GM21786 (cell line): ENCODE data around the gene MTMR11.
"Not testable (repeated sequence)": the region's sequence is repeated elsewhere in the genome, so short reads cannot be mapped to it uniquely, and the experiment has no call there.

Experiments used
- ATAC-seq: cut with Tn5 transposase; IDR thresholded peaks from one replicate; pipeline ENCODE4 v1.9.1; 2021; ENCODE audit not compliant: unreplicated experiment

MTMR11 gene

DNA sequence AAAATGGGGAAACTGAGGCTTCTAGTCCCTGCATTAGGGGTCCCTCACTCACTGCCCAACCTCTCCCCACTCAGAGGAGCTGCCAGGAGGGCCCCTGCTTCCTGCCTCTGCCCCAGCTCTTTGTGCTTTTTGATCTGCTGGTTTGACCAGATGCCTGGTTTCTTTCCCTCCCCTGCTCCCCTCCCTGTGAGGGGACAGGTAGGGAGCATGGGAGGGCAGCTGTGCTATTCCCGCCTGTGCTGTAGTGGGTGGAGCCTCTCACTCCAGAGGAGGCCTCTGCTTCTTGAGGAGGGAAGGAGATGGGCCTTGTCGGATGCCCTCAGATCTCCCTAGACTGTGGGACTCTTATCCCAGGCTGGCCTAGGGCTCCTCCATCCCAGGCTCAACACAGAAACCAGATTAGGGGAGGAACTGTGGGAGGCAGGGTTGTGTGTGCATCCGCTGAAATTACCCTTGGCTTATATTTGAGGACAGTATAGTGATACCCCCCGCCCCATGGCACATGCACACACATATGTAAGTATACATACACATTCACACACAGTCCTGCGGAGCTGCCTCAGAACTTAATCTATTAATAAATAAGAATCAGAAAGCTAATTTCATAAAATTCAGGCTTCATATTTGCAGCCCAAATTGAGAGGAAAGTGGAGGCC, 32.7 kb downstream of the MTMR11 start:
- ATAC-seq: no peak

DNA sequence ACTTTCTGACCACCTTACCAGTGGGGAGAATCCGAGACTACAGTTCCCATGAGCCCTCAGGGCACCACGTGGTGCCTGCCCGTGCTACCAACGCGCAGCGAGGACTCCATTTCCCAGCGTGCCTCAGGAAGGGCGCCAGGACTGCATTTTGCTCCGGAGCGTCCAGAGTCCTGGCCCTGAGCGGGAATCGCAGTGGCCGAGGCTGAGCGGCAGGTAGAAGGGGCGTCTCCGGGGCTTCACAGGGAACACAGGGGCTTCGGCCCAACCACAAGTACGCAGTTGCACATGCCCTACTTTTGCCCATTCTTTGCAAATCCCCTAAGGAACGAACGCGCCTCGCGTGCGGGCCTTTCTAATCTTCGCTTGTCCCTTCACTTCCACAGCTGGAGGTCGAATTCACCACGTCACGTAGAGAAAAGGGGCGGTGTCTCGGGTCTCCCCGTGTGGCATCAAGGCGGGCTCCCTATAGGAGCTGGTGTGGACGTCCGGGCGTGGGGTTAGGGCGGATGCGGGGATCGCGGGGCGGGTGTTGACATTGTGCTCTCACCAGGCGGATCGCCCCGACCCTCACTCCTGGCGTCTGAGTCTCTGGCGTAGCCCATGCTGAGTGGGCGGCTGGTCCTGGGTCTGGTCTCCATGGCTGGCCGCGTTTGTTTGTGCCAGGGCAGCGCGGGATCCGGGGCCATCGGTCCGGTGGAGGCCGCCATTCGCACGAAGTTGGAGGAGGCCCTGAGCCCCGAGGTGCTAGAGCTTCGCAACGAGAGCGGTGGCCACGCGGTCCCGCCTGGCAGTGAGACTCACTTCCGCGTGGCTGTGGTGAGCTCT, 37.0 kb downstream of the MTMR11 start, which contains the start of gene BOLA1:
Gene BOLA1, plus strand, starts transcription at position 109 of the 825 bp plus-strand sequence. Its CDS starts 492 bp downstream, at position 601.
- ATAC-seq: peak; percentile 95

DNA sequence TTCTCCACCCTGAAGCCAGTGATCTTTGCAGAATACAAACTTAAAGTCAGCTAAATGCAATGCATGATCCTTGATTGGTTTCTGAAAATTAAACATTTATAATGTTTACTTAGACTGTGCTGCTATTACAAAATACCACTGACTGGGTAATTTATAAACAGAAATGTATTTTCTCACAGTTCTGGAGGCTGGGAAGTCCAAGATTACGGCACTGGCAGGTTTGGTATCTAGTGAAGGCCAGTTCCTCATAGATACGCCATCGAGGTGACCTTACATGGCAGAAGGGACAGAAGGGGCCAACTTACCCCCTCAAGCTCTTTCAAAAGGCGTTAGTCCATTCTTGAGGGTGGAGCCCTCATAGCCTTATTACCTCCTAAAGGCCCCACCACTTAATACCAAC, 40.1 kb downstream of the MTMR11 start:
- ATAC-seq: no peak

DNA sequence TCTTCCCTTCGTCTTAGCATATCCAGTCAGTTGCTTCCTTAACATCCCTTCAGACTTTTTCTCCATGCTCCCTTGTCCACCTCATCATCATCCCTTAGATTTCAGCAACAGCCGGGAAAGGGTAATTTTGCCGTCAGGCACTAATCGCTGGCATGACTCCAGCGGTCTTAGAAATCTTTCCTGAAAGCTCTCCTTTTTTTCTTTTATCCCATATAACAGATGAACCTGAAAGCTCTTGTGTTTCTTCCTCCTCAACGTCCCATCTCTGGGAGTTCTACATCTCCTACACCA, 47.7 kb downstream of the MTMR11 start:
- no peak for ATAC-seq

DNA sequence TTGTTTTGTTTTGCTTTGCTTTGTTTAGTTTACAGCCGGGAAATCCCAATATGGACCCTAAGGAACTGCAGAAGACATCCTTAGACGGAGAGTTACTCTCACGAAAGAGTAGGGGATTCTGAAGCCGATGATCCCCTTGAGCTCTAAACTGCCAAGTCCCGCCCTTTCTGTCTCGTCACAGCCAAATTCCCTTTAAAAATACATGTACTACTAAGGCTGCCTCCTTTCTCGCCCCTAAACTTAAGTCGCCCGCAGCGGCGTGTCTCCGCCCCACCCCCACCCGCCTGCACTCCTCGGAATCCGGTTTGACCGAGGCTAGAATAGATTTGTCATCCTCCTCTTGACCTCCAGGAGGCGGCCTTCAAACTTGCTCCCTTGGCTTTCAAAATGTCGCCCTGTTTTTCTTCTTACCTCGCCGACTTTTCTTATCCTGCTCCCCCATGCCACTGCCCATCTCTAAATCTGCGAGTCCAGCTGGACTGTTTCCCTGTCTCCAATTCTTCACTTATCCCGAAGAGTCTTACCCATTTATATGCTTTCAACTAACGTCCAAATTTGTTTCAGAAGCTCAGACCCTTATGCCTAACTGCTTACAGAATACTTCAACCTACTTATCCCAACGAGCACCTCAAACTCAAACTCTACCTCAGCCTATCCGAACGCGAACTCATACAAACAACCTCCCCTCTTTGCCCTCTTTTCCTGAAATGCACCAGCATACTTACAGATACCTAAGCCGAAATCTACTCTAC, 48.3 kb downstream of the MTMR11 start:
- peak; percentile 14 for ATAC-seq

DNA sequence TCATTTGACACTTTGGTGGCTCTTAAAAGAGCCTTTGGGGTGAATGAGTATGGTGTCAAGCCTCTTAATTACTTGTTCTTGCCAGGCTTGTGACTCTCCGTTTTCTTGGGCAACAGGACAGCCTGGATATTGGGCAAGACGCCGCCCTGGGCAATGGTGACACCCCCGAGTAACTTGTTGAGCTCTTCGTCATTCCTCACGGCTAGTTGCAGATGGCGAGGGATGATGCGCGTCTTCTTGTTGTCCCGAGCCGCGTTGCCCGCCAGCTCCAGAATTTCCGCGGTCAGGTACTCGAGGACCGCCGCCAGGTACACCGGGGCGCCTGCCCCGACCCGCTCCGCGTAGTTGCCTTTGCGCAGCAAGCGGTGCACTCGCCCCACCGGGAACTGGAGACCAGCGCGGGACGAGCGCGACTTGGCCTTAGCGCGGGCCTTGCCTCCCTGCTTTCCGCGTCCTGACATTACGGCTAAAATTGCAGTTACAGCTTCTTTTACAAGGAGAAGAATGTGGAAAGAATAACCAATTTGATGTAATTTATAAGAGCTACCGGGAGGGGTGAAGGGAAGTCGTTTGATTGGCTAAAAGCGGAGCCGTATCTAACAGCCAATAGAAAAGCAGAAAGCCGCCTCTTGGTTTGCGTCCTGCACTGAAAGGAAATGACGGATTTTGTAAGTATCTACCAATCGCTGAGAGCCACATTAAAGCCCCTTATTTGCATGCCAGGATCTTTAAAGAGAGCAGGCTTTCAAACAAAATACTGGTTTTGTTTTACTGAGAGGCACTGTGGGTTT, 49.0 kb downstream of the MTMR11 start:
- peak; percentile 45 for ATAC-seq

DNA sequence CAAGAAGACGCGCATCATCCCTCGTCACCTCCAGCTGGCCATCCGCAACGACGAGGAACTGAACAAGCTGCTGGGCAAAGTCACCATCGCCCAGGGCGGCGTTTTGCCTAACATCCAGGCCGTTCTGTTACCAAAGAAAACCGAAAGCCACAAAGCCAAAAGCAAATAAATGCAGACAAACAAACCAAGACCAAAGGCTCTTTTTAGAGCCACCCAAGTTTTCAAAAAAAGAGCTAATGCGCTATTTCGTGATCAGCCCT, 49.6 kb downstream of the MTMR11 start:
- ATAC-seq: not testable (repeated sequence)

DNA sequence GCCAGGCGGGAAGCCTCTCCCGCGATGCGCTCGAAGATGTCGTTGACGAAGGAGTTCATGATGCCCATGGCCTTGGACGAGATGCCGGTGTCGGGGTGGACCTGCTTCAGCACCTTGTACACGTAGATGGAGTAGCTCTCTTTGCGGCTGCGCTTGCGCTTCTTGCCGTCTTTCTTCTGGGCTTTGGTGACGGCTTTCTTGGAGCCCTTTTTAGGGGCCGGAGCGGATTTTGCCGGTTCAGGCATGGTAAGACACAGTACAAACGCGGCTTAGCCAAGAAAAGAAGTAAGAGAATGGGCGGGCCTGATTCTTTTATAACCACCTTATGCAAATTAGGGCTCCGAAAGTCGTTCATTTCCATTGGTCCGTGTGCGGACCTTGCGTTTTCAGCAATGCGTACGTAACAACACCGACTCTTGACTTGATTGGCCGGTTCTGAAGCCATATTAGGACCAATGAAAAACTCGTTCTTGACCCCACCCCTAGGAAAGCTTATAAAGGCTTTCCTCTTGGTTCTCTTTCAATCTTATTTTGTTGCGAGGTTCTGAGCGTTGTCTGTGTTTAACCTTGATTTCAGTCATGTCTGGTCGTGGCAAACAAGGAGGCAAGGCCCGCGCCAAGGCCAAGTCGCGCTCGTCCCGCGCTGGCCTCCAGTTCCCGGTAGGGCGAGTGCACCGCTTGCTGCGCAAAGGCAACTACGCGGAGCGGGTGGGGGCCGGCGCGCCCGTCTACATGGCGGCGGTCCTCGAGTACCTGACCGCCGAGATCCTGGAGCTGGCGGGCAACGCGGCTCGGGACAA, 50.1 kb downstream of the MTMR11 start:
- ATAC-seq: peak; percentile 55

DNA sequence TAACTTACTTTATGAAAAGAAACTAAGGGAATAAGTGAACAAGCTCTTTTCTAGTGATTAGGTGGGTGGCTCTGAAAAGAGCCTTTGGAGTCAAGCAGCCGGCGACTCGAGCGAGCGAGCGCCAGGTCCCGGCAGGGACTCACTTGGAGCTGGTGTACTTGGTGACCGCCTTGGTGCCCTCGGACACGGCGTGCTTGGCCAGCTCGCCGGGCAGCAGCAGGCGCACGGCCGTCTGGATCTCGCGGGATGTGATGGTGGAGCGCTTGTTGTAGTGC, 50.6 kb downstream of the MTMR11 start:
- ATAC-seq: not testable (repeated sequence)

DNA sequence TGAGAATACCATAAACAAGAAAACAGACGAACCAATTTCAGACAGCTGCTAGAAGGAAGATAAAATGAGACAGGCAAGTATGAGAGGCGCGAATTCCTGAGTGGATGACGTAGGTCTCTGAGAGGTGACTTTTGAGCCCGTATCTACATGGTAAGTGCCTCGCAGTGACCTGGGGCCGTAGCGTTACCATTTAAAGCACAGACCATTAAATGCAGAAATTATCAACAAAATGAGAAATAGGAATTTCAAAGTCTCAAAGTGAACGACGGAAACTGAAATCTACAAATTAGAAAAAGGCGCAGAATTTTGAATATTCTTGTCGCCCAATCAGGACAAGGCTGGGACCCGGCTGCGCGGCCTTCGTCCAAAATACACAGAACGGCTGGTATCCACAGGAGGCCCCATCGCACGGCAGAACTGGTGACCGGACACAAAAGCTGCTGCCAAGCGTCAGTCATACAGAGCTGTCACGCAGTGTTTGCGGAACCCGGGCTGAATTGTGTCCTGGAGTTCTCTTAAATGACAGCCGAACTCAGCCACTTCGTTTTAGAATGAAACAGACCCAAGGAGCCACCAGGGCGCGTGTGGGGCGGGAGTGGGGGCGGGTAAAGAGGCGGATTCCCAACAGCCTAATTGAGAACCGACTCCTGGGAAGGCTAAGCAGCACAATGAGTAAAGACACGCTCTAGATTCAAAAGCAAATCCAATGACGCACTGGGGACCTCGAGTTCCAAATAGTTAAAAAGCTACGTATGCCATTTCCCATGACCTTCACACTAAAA, 51.1 kb downstream of the MTMR11 start:
- ATAC-seq: no peak

DNA sequence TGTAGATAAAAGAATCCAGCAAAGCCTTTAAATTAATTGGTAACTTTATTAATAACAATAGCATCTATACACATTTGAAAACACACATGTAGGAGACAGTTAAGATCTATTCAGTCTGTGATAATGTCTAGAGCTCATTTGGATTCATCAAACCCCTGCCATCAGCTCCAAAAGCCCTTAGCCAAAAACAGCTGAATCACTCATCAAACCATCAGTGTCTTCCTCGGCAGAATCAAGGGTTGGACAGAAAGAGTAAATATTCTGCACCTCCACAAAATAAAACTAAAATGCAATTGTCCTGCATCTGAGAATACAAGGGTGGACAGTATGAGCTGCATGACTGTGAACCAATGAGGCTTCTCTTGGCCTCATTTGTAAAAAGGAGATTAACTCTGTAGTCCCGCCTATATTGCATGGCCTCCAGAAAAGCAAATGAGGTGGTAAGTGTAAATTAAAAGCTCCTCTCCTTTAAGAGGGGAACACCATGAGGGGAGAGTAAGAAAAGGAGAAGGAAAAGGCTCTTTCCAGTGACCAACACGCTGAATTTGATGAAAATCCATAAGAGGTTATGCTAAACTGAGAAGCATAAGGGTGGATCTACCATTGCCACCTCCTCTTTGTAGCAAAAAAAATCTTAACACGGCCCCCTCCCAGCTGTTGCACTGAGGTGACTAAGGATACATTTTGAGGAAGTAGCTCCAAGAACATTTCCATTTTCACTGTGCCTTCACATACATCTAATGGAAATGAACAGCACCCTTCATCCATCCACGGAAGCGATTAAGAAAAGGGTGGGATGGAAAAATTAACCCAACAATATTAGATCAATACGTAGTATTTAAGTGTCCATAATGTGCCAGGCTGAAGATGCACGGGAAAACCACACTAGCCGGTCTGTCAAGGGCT, 52.0 kb downstream of the MTMR11 start:
- no peak for ATAC-seq

DNA sequence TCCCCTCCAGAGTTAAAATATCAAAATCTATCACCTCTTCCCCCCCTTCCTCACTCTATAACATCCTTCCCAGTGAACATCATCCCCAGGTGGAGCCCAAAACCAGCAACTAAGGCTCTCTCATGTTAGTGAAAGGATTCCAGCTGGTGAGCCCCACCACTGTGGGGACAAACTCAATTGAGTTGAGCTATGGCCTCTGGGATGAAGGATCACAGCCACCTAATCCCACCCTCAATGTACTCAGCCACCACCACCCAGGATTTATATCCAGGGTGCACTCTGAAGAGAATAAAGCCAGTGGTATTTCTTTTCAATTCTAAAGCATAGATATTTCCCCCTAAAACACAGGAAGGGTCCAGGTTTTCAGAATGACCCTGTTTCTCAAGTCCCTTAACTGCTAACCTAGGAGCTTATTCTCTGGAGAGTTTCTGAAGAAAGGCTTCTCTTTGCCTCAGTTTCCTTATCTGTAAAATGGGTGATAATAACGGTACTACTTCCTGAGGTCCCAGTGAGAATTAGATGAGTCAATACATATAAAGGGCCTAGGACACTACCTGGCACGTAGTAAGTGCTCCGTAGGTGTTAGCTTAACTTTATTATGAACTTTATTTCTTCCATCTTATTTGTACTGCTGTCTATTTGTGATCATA, 53.0 kb downstream of the MTMR11 start:
- ATAC-seq: no peak

DNA sequence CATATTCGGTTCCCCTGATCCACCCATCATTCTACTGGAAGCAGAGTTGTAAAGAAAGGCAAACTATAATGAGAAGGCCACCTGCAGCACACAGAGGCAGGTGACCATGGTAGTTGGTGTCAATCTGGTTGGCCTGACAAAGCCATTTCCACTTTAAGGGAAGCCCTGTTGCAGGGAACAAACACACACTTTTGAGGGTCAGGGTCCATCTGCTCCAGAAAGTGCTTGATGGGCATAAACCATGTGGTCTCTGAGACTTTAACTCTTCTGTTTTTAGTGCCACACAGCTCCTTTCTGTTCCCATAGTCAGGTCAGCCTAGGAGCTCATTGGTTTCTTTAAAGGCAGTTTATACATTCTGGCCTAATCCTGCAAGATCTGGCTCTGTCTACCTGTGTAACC, 54.8 kb downstream of the MTMR11 start:
- no peak for ATAC-seq

DNA sequence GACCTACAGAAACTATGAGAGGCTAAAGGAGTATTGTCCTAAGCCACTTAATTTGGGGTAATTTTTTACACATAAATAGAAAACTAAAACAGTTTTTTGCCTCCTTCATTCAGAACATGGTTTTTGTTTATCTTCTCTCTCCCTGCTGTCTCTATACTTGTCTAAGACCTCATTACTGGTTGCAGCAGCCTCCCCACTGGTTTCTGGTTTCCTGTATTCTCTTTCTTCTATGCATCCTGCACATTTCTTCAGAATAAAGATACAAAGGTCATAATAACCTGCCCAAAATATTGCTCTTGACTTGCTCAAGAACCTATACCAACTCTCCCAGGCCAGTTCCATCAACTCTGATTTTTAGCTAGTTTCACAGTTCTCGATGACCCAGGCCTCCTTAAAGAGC, 57.1 kb downstream of the MTMR11 start:
- ATAC-seq: no peak
